Adrenal gland (tissue), 5 donors: ENCODE measurements around the gene MOB4.

Source experiments
- POLR2A ChIP-seq, 2 donors: fragments of 450-650 bp; IDR thresholded peaks; one replicate each; pipeline ENCODE4 v1.6.1; 2017; ENCODE audit warnings: antibody characterized with exemption in 2 of 2, mild to moderate bottlenecking in 2 of 2, moderate library complexity in 1 of 2
- TF ChIP-seq, protein P1 (sequence below), 6 experiments: fragments of 450-650 bp in 4 of 6; fragments of 200-600 bp in 2 of 6; sonication (generic) in 1 of 6; IDR thresholded peaks; 1 replicate in 5 of 6; 2 replicates in 1 of 6; pipeline versions ENCODE4 v1.5.1 to v1.8.0; 2016 to 2021; ENCODE audit warnings: antibody characterized with exemption in 6 of 6, mild to moderate bottlenecking in 2 of 6, moderate library complexity in 1 of 6
- donor health status: DM: no; HTN: no; CAD: no.

DNA sequence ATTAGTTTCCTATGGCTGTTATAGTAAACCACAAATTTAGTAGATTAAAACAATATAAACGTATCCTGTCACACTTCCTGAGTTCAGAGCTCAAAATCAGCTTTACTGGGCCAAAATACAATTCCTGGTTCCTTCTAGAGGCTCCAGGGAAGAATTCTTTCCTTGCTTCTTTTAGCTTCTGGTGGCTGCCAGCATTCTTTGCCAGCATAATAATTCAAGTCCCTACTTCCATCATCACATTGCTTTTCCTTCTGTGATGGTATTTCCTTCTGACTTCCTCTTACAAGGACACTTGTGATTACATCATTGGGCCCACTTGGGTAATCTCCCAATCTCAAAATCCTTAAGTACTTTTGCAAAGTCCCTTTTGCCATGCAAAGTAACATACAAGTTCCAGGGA is 40.6 kb downstream of the MOB4 start:
- TF ChIP-seq, protein P1, sequence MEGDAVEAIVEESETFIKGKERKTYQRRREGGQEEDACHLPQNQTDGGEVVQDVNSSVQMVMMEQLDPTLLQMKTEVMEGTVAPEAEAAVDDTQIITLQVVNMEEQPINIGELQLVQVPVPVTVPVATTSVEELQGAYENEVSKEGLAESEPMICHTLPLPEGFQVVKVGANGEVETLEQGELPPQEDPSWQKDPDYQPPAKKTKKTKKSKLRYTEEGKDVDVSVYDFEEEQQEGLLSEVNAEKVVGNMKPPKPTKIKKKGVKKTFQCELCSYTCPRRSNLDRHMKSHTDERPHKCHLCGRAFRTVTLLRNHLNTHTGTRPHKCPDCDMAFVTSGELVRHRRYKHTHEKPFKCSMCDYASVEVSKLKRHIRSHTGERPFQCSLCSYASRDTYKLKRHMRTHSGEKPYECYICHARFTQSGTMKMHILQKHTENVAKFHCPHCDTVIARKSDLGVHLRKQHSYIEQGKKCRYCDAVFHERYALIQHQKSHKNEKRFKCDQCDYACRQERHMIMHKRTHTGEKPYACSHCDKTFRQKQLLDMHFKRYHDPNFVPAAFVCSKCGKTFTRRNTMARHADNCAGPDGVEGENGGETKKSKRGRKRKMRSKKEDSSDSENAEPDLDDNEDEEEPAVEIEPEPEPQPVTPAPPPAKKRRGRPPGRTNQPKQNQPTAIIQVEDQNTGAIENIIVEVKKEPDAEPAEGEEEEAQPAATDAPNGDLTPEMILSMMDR (IDR thresholded peaks at IDR 0.05) = no peak
- no peak for TF ChIP-seq POLR2A (IDR thresholded peaks at IDR 0.05)
